HEK293T (cell line): ENCODE data around the gene HEPN1.

Source experiments
- BHLHE40 ChIP-seq: fragments of 450-650 bp; IDR thresholded peaks from 2 replicates; pipeline ENCODE4 v1.6.1; 2016; ENCODE audit warnings: mild to moderate bottlenecking, moderate library complexity, borderline replicate concordance
- CTBP1 ChIP-seq: fragments of 450-650 bp; IDR thresholded peaks from 2 replicates; pipeline ENCODE4 v1.6.1; 2016; ENCODE audit warnings: borderline replicate concordance
- FOXK2 ChIP-seq: fragments of 450-650 bp; IDR thresholded peaks from 2 replicates; pipeline ENCODE4 v1.6.1; 2016; ENCODE audit warnings: mild to moderate bottlenecking
- LEF1 ChIP-seq: fragments of 450-650 bp; IDR thresholded peaks from 2 replicates; pipeline ENCODE4 v1.6.1; 2017; ENCODE audit warnings: mild to moderate bottlenecking, borderline replicate concordance
- NFRKB ChIP-seq: fragments of 450-650 bp; IDR thresholded peaks from 2 replicates; pipeline ENCODE4 v1.6.1; 2016; ENCODE audit warnings: mild to moderate bottlenecking, moderate library complexity
- SP1 ChIP-seq: fragments of 450-650 bp; IDR thresholded peaks from 2 replicates; pipeline ENCODE4 v1.6.1; 2017

GRCh38 chr11:124935548-124936514 lies 16.8 kb downstream of the HEPN1 start, which contains the start of gene HEPACAM:
- TF ChIP-seq CTBP1 (no peak), LEF1 (no peak), FOXK2 (no peak), NFRKB (no peak), BHLHE40 (no peak), SP1 (no peak)
